ENCODE results near the gene TBC1D22A. TPM values are rescaled to one million over a fixed set of nuclear protein-coding genes. Genes with fewer than 3 reads are reported as not detected.

TBC1D22A gene
- total RNA-seq, 2 experiments from 2014 or later: 37.4 TPM

GRCh38 chr22:46923394-46923793, 160.9 kb downstream of the TBC1D22A start:
- ChIA-PET CTCF (interaction anchor here (0.6 kb wide), 1 partner anchor 26 kb away, joined by 3 read pairs; no protein-coding TSS in a partner anchor), POLR2A (no interaction called here)

- POLR2A ChIA-PET: no interaction called here
- CTCF ChIA-PET: no interaction called here
These were observed 163.4 kb downstream of the TBC1D22A start for GRCh38 chr22:46925818-46926217.

GRCh38 chr22:46929046-46929709, 166.7 kb downstream of the TBC1D22A start:
- ChIA-PET POLR2A (interaction anchor here (0.5 kb wide), 1 partner anchor 156 kb away, joined by 4 read pairs; no protein-coding TSS in a partner anchor), CTCF (no interaction called here)

- ChIA-PET CTCF (no interaction called here), POLR2A (interaction anchor here (0.5 kb wide), 1 partner anchor 157 kb away, joined by 4 read pairs; no protein-coding TSS in a partner anchor)
These were observed 167.3 kb downstream of the TBC1D22A start for GRCh38 chr22:46929710-46930204.

- CTCF ChIA-PET: no interaction called here
- POLR2A ChIA-PET: no interaction called here
These were observed 169.0 kb downstream of the TBC1D22A start for GRCh38 chr22:46931414-46931813.

- POLR2A ChIA-PET: no interaction called here
- CTCF ChIA-PET: no interaction called here
These were observed 169.4 kb downstream of the TBC1D22A start for GRCh38 chr22:46931881-46932280.

GRCh38 chr22:46933040-46933930, 170.8 kb downstream of the TBC1D22A start:
- CTCF ChIA-PET: no interaction called here
- POLR2A ChIA-PET: no interaction called here

GRCh38 chr22:46934172-46934745, 171.8 kb downstream of the TBC1D22A start:
- CTCF ChIA-PET: no interaction called here

GRCh38 chr22:46934746-46935491, 172.5 kb downstream of the TBC1D22A start:
- CTCF ChIA-PET: interaction anchor here (0.5 to 0.7 kb wide), 2 partner anchors 26 to 136 kb away, joined by 3 read pairs; no protein-coding TSS in a partner anchor
- POLR2A ChIA-PET: no interaction called here

More at GRCh38 chr22:46934172-46934745, 171.8 kb downstream of the TBC1D22A start:
- POLR2A ChIA-PET: no interaction called here

GRCh38 chr22:46935506-46936377, 173.3 kb downstream of the TBC1D22A start:
- CTCF ChIA-PET: interaction anchor here (0.5 to 0.7 kb wide), 2 partner anchors 25 to 137 kb away, joined by 3 read pairs; no protein-coding TSS in a partner anchor
- POLR2A ChIA-PET: no interaction called here

GRCh38 chr22:46936378-46936903, 174.0 kb downstream of the TBC1D22A start:
- CTCF ChIA-PET: no interaction called here
- POLR2A ChIA-PET: no interaction called here

- POLR2A ChIA-PET: no interaction called here
- CTCF ChIA-PET: no interaction called here
These were observed 174.7 kb downstream of the TBC1D22A start for GRCh38 chr22:46937185-46937584.

- CTCF ChIA-PET: no interaction called here
- POLR2A ChIA-PET: no interaction called here
These were observed 175.5 kb downstream of the TBC1D22A start for GRCh38 chr22:46937939-46938338.

- ChIA-PET CTCF (interaction anchor here (1.1 kb wide), 1 partner anchor 22 kb away, joined by 3 read pairs; no protein-coding TSS in a partner anchor), POLR2A (no interaction called here)
These were observed 179.7 kb downstream of the TBC1D22A start for GRCh38 chr22:46941968-46942798.

GRCh38 chr22:46942799-46943785, 180.6 kb downstream of the TBC1D22A start:
- ChIA-PET CTCF (interaction anchor here (0.6 to 1.1 kb wide), 2 partner anchors 17 to 23 kb away, joined by 3 read pairs; no protein-coding TSS in a partner anchor), POLR2A (no interaction called here)

- POLR2A ChIA-PET: interaction anchor here (1.1 kb wide), 1 partner anchor 38 kb away, joined by 3 read pairs; no protein-coding TSS in a partner anchor
- CTCF ChIA-PET: no interaction called here
These were observed 183.0 kb downstream of the TBC1D22A start for GRCh38 chr22:46945481-46945880.

Measured in activated CD8-positive, alpha-beta memory T cell treated with anti-CD3 and anti-CD28 coated beads for 36 hours (primary cell).